ENCODE data around the gene UFD1.

DNA sequence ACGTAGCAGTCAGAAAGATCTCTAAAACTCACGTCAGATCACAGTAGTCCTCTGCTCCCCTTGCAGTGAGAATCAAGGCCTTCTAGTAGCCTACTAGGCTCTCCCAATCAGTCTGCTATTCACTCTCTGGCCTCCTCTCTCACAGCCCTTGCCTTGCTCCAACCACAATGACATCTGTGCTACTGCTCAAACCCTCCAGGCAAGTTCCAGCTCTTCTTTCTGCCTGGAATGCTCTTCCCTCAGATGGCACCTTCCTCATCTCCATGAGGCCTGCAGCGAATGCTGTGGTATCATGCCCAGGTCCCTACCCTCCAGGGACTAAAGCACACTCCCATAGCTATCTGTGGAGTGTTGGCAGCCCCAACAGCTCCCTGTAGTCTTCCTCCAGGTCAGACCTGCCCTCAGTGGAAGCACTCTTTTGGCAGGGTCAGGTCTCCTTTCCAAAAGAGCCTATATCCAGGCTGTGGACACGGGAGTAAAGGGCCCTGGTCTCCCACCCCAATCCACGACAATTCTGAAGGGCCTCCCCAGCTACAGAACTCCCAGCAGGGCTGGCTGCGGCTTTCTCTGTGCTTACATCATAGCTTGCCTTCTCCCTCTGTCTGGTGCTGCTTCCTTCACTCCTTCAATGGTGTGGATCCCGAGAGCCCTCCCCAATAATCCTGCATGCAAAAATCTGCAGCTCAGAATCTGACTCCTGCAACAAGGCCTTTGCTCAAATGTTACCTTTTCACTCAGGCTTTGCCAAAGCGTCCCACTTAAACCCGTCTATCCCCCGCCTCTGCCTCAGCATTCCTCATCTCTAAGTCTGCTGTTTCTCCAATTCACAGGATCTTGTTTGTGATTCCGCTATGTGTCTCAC, 56.3 kb downstream of the UFD1 start:
- TF ChIP-seq CTCF (IDR thresholded peaks at IDR 0.05) (no peak), POLR2A (IDR thresholded peaks at IDR 0.05) (no peak), EP300 (IDR thresholded peaks at IDR 0.05) (no peak)

All from tibial nerve (tissue), 4 donors.